GM23338 (cell line): Measurements from ENCODE around the gene IGSF22. TPM values are rescaled to one million over a fixed set of nuclear protein-coding genes. Genes with fewer than 3 reads are reported as not detected.

ENCODE experiments used
- ATAC-seq: fragments of 200-7000 bp; cut with Tn5 transposase; 3 replicates; pipeline ENCODE4 v1.9.1; 2020
- DNase-seq: peaks from one replicate; pipeline ENCODE4 v3.0.0-alpha.2; 2015; ENCODE audit warnings: low spot score
- H2AFZ ChIP-seq: fragments of 200-600 bp; sonication (generic); 2 replicates; pipeline ENCODE4 v1.8.0; 2016; ENCODE audit warnings: antibody characterized with exemption, mild to moderate bottlenecking, moderate library complexity
- H3F3A ChIP-seq: fragments of 200-600 bp; sonication (generic); replicated peaks from 2 replicates; pipeline ENCODE4 v1.8.0; 2017; ENCODE audit warnings: antibody characterized with exemption, mixed run types, low read depth
- H3K27ac ChIP-seq: fragments of 200-600 bp; sonication (generic); 2 replicates; pipeline ENCODE4 v1.6.1; 2016; ENCODE audit warnings: low read depth
- H3K27me3 ChIP-seq: fragments of 200-600 bp; sonication (generic); 2 replicates; pipeline ENCODE4 v1.8.0; 2016; ENCODE audit warnings: mild to moderate bottlenecking, mixed run types, moderate library complexity; ENCODE audit not compliant: insufficient read depth
- H3K36me3 ChIP-seq: fragments of 200-600 bp; sonication (generic); 2 replicates; pipeline ENCODE4 v1.8.0; 2016; ENCODE audit warnings: mild to moderate bottlenecking; ENCODE audit not compliant: insufficient read depth
- H3K4me1 ChIP-seq: fragments of 200-600 bp; sonication (generic); 2 replicates; pipeline ENCODE4 v1.8.0; 2016; ENCODE audit warnings: mild to moderate bottlenecking, moderate library complexity; ENCODE audit not compliant: insufficient read depth
- H3K4me2 ChIP-seq: fragments of 200-600 bp; sonication (generic); 2 replicates; pipeline ENCODE4 v1.7.1; 2017; ENCODE audit warnings: mixed run types
- H3K4me3 ChIP-seq: fragments of 200-600 bp; sonication (generic); 2 replicates; pipeline ENCODE4 v1.6.1; 2016; ENCODE audit warnings: mixed run types
- H3K79me2 ChIP-seq: fragments of 200-600 bp; sonication (generic); replicated peaks from 2 replicates; pipeline ENCODE4 v1.8.0; 2017; ENCODE audit warnings: mild to moderate bottlenecking; ENCODE audit not compliant: insufficient read depth
- H3K9me2 ChIP-seq: fragments of 200-600 bp; sonication (generic); 2 replicates; pipeline ENCODE4 v1.8.0; 2017; ENCODE audit not compliant: insufficient read depth
- H4K20me1 ChIP-seq: fragments of 200-600 bp; sonication (generic); replicated peaks from 2 replicates; pipeline ENCODE4 v1.8.0; 2017; ENCODE audit warnings: mild to moderate bottlenecking; ENCODE audit not compliant: insufficient read depth
- H3K27ac Mint-ChIP-seq: 2 replicates; pipeline ENCODE4 v1.8.0; 2020; ENCODE audit warnings: inconsistent platforms, mild to moderate bottlenecking, moderate library complexity, mixed read lengths
- H3K27me3 Mint-ChIP-seq: 3 replicates; pipeline ENCODE4 v1.8.0; 2022; ENCODE audit warnings: low read depth, mild to moderate bottlenecking, moderate library complexity, mixed read lengths, inconsistent platforms; ENCODE audit not compliant: insufficient read depth, poor library complexity
- H3K36me3 Mint-ChIP-seq: 3 replicates; pipeline ENCODE4 v1.8.0; 2021; ENCODE audit warnings: low read depth, mild to moderate bottlenecking, inconsistent platforms, moderate library complexity, mixed read lengths
- H3K4me1 Mint-ChIP-seq: 3 replicates; pipeline ENCODE4 v1.8.0; 2020; ENCODE audit warnings: mild to moderate bottlenecking, inconsistent platforms, mixed read lengths
- H3K4me3 Mint-ChIP-seq: 3 replicates; pipeline ENCODE4 v1.8.0; 2021; ENCODE audit warnings: moderate library complexity, mild to moderate bottlenecking, inconsistent platforms, mixed read lengths
- H3K9me3 Mint-ChIP-seq: 3 replicates; pipeline ENCODE4 v1.8.0; 2020; ENCODE audit warnings: moderate library complexity, mild to moderate bottlenecking, inconsistent platforms, mixed read lengths
- CTCF ChIP-seq, 2 experiments: fragments of 200-600 bp in 1 of 2; sonication (generic) in 1 of 2; conservative IDR thresholded peaks; 2 replicates each; pipeline versions ENCODE4 v1.5.1 to v1.6.1; 2016 to 2017; ENCODE audit warnings: antibody characterized with exemption in 2 of 2, low read depth in 2 of 2, mild to moderate bottlenecking in 2 of 2, moderate library complexity in 1 of 2
- ZNF114 ChIP-seq: fragments of 250-450 bp; sonication (Bioruptor Pico); IDR thresholded peaks from 2 replicates; pipeline ENCODE4 v1.5.0; 2020; ENCODE audit warnings: mild to moderate bottlenecking, moderate library complexity
- ZNF462 ChIP-seq: fragments of 250-450 bp; sonication (Bioruptor Pico); IDR thresholded peaks from 2 replicates; pipeline ENCODE4 v1.5.0; 2020; ENCODE audit warnings: mild to moderate bottlenecking, moderate library complexity
- polyA plus RNA-seq: library from polyadenylated mRNA; unstranded; fragments of >200 nt; fragmentation: Nextera tagmentation; extraction: Ambion mirVana; gene quantifications from 2 replicates; pipeline ENCODE4 v1.2.1, GENCODE V29; 2016
- total RNA-seq: library from RNA; depleted of rRNA; stranded (reverse); fragments of >200 nt; shearing (Covaris generic); gene quantifications from 2 replicates; pipeline ENCODE4 v1.2.3, GENCODE V29; 2014

IGSF22 gene
- total and polyA plus RNA-seq, 2 experiments from 2014 or later, result 0.37 TPM; not detected in 1

GRCh38 chr11:18714443-18714780 is 11.6 kb downstream of the IGSF22 start:
- no peaks in the 10 kb centered on the region for H3K9me3 Mint-ChIP-seq
- H3K4me3 Mint-ChIP-seq, result no peak overlapping the region
- Histone ChIP-seq H3K9me2 (no peaks in the 10 kb centered on the region), H3K4me2 (no peak overlapping the region), H3K4me1 (no peaks in the 10 kb centered on the region), H3K27ac (no peak overlapping the region), H3K36me3 (no peaks in the 10 kb centered on the region), H4K20me1 (no peaks in the 10 kb centered on the region), H2AFZ (no peak overlapping the region), H3F3A (no peaks in the 10 kb centered on the region), H3K79me2 (no peaks in the 10 kb centered on the region), H3K4me3 (no peak overlapping the region), H3K27me3 (no peaks in the 10 kb centered on the region)
- no peaks in the 10 kb centered on the region for H3K36me3 Mint-ChIP-seq
- no peak for DNase-seq
- no peak for ATAC-seq
- H3K4me1 Mint-ChIP-seq, result no peaks in the 10 kb centered on the region
- peaks cover 2% of the 10 kb centered on the region for H3K27me3 Mint-ChIP-seq
- TF ChIP-seq CTCF (conservative IDR thresholded peaks at IDR 0.05; ENCODE audit: low read depth in 2 of 2) (no peak), ZNF462 (CRISPR knock-in tag) (no peak), ZNF114 (CRISPR knock-in tag) (no peak)
- no peak overlapping the region for H3K27ac Mint-ChIP-seq
